Ascending aorta (tissue), 2 donors: ENCODE measurements around the gene CLIC4. TPM values are rescaled to one million over a fixed set of nuclear protein-coding genes. Genes with fewer than 3 reads are reported as not detected.
A peak's percentile ranks its signal among the peaks of the same experiment; 100 is the strongest.
"Not testable (repeated sequence)": the region's sequence is repeated elsewhere in the genome, so short reads cannot be mapped to it uniquely, and the experiment has no call there.

Source experiments
- DNase-seq, 2 donors: peaks; one replicate each; pipeline ENCODE4 v3.0.0-alpha.2; 2019; ENCODE audit warnings: low spot score in 2 of 2
- H3K27ac ChIP-seq, 2 donors: fragments of 200-600 bp; sonication (generic); one replicate each; pipeline ENCODE4 v1.5.1; 2016 to 2017; ENCODE audit warnings: mild to moderate bottlenecking in 1 of 2
- H3K27me3 ChIP-seq: fragments of 200-600 bp; sonication (generic); one replicate; pipeline ENCODE4 v1.5.1; 2017
- H3K36me3 ChIP-seq, 2 donors: fragments of 200-600 bp; sonication (generic); one replicate each; pipeline ENCODE4 v1.5.1; 2016
- H3K4me1 ChIP-seq, 2 donors: fragments of 200-600 bp; sonication (generic); one replicate each; pipeline ENCODE4 v1.5.1; 2016 to 2017; ENCODE audit warnings: mild to moderate bottlenecking in 1 of 2
- H3K4me3 ChIP-seq, 2 donors: fragments of 200-600 bp; sonication (generic); one replicate each; pipeline ENCODE4 v1.5.1; 2016 to 2017; ENCODE audit warnings: mild to moderate bottlenecking in 1 of 2
- H3K9me3 ChIP-seq, 2 donors: fragments of 200-600 bp; sonication (generic); one replicate each; pipeline ENCODE4 v1.5.1; 2016
- CTCF ChIP-seq, 3 experiments: fragments of 200-600 bp in 2 of 3; fragments of 450-650 bp in 1 of 3; sonication (generic) in 2 of 3; IDR thresholded peaks; one replicate each; pipeline ENCODE4 v1.5.1; 2016 to 2019; ENCODE audit warnings: antibody characterized with exemption in 3 of 3, mild to moderate bottlenecking in 1 of 3, moderate library complexity in 1 of 3
- intact Hi-C: fragments of 100-400 bp; cut with DNase I; formaldehyde crosslinking; loops from one replicate; pipeline ENCODE4 v1.15.1; 2023
- total RNA-seq: library from RNA; depleted of rRNA; stranded (reverse); fragments of >200 nt; gene quantifications from one replicate; pipeline ENCODE4 v1.1.0, GENCODE V29; 2016

CLIC4 gene
- total RNA-seq, 1 donor from 2014 or later = 494 TPM

- no peak for DNase-seq
- H3K4me3 ChIP-seq = no peak overlapping the region
- no peaks in the 10 kb centered on the region for H3K4me1 ChIP-seq
- intact Hi-C loops = no loop called here
- TF ChIP-seq CTCF (IDR thresholded peaks at IDR 0.05) = no peak
- H3K9me3 ChIP-seq = no peaks in the 10 kb centered on the region
- no peaks in the 10 kb centered on the region for H3K27me3 ChIP-seq
- no peaks in the 10 kb centered on the region for H3K36me3 ChIP-seq
- no peak overlapping the region for H3K27ac ChIP-seq
Measured at GRCh38 chr1:24702511-24703293, 42.5 kb upstream of the CLIC4 start.

- no peaks in the 10 kb centered on the region for H3K36me3 ChIP-seq
- H3K9me3 ChIP-seq = no peaks in the 10 kb centered on the region
- TF ChIP-seq CTCF (IDR thresholded peaks at IDR 0.05) = no peak
- H3K4me3 ChIP-seq = no peak overlapping the region
- no peak for DNase-seq
- H3K27me3 ChIP-seq = no peaks in the 10 kb centered on the region
- intact Hi-C loops = no loop called here
- no peak overlapping the region for H3K27ac ChIP-seq
- no peaks in the 10 kb centered on the region for H3K4me1 ChIP-seq
Measured at GRCh38 chr1:24704411-24705259, 40.6 kb upstream of the CLIC4 start.

- DNase-seq = peak in 1 of 2 donors; percentile 76
- no peak for TF ChIP-seq CTCF (IDR thresholded peaks at IDR 0.05)
- H3K4me1 ChIP-seq = no peaks in the 10 kb centered on the region
- peak overlapping the region; percentile 20 to 44 for H3K27ac ChIP-seq
- intact Hi-C loops = no loop called here
- no peaks in the 10 kb centered on the region for H3K9me3 ChIP-seq
- H3K36me3 ChIP-seq = no peaks in the 10 kb centered on the region
- no peaks in the 10 kb centered on the region for H3K27me3 ChIP-seq
- H3K4me3 ChIP-seq = no peak overlapping the region
Measured at GRCh38 chr1:24705260-24706073, 39.8 kb upstream of the CLIC4 start.

- H3K36me3 ChIP-seq, H3K27me3 ChIP-seq, H3K9me3 ChIP-seq, DNase-seq, intact Hi-C loops, H3K4me1 ChIP-seq, H3K4me3 ChIP-seq: not testable (repeated sequence)
- peak overlapping the region; percentile 20 to 44 for H3K27ac ChIP-seq
Measured at GRCh38 chr1:24706074-24706389, 39.2 kb upstream of the CLIC4 start.

GRCh38 chr1:24707687-24708086 lies 37.6 kb upstream of the CLIC4 start:
- no peaks in the 10 kb centered on the region for H3K9me3 ChIP-seq
- H3K36me3 ChIP-seq = no peaks in the 10 kb centered on the region
- H3K4me3 ChIP-seq = no peak overlapping the region
- intact Hi-C loops = no loop called here
- H3K4me1 ChIP-seq = no peaks in the 10 kb centered on the region
- TF ChIP-seq CTCF (IDR thresholded peaks at IDR 0.05) = no peak
- H3K27me3 ChIP-seq = no peaks in the 10 kb centered on the region
- H3K27ac ChIP-seq = peak overlapping the region in 1 of 2 donors; percentile 4
- DNase-seq = no peak
